ENCODE data around the gene PBX2.

Gene PBX2

GRCh38 chr6:32173051-32173727, 16.8 kb downstream of the PBX2 start:
- DNase-seq (ENCODE audit: low read depth, low spot score) = no peak

- no peak for DNase-seq (ENCODE audit: low read depth, low spot score)
Observed at GRCh38 chr6:32171234-32171633, 18.8 kb downstream of the PBX2 start.

- no peak for DNase-seq (ENCODE audit: low read depth, low spot score)
Observed at GRCh38 chr6:32170294-32170693, 19.7 kb downstream of the PBX2 start.

- no peak for DNase-seq (ENCODE audit: low read depth, low spot score)
Observed at GRCh38 chr6:32168807-32169591, 21.0 kb downstream of the PBX2 start.

- no peak for DNase-seq (ENCODE audit: low read depth, low spot score)
Observed at GRCh38 chr6:32168350-32168749, 21.7 kb downstream of the PBX2 start.

- DNase-seq (ENCODE audit: low read depth, low spot score) = no peak
Observed at GRCh38 chr6:32167761-32168262, 22.2 kb downstream of the PBX2 start.

- no peak for DNase-seq (ENCODE audit: low read depth, low spot score)
Observed at GRCh38 chr6:32167154-32167760, 22.7 kb downstream of the PBX2 start.

- no peak for DNase-seq (ENCODE audit: low read depth, low spot score)
Observed at GRCh38 chr6:32166411-32167061, 23.5 kb downstream of the PBX2 start.

- no peak for DNase-seq (ENCODE audit: low read depth, low spot score)
Observed at GRCh38 chr6:32164295-32164694, 25.7 kb downstream of the PBX2 start, which contains the start of gene EGFL8. Gene EGFL8 (plus strand): TSS chr6:32164595. CDS start chr6:32166166, 1,571 bp downstream.

- no peak for DNase-seq (ENCODE audit: low read depth, low spot score)
Observed at GRCh38 chr6:32163559-32164258, 26.3 kb downstream of the PBX2 start.

- no peak for DNase-seq (ENCODE audit: low read depth, low spot score)
Observed at GRCh38 chr6:32158052-32158451, 31.9 kb downstream of the PBX2 start.

GRCh38 chr6:32156891-32157290, 33.1 kb downstream of the PBX2 start:
- no peak for DNase-seq (ENCODE audit: low read depth, low spot score)

GRCh38 chr6:32154514-32155161, 35.4 kb downstream of the PBX2 start:
- no peak for DNase-seq (ENCODE audit: low read depth, low spot score)

GRCh38 chr6:32153564-32154513, 36.2 kb downstream of the PBX2 start, which contains the start of gene PPT2:
Gene PPT2 (plus strand): TSS chr6:32154141. CDS start chr6:32154595, 454 bp downstream.
- peak; percentile 78 for DNase-seq (ENCODE audit: low read depth, low spot score)

- DNase-seq (ENCODE audit: low read depth, low spot score) = no peak
Observed at GRCh38 chr6:32152769-32153563, 37.0 kb downstream of the PBX2 start.

GRCh38 chr6:32151863-32152768, 37.9 kb downstream of the PBX2 start, which contains the start of gene PRRT1:
Gene PRRT1 (minus strand): TSS chr6:32151939. CDS start chr6:32151827, 112 bp downstream.
- DNase-seq (ENCODE audit: low read depth, low spot score) = no peak

GRCh38 chr6:32151181-32151862, 38.7 kb downstream of the PBX2 start:
- DNase-seq (ENCODE audit: low read depth, low spot score) = no peak

All from activated naive CD8-positive, alpha-beta T cell treated with anti-CD3 and anti-CD28 coated beads, Interleukin-2, amount 50 U/mL, for 16 hours (primary cell).